ENCODE measurements around the gene CAPZA2. TPM values are rescaled to one million over a fixed set of nuclear protein-coding genes. Genes with fewer than 3 reads are reported as not detected.
A peak's percentile ranks its signal among the peaks of the same experiment; 100 is the strongest.

The CAPZA2 gene
- total RNA-seq, 1 experiment from 2014 or later = 173 TPM

DNA sequence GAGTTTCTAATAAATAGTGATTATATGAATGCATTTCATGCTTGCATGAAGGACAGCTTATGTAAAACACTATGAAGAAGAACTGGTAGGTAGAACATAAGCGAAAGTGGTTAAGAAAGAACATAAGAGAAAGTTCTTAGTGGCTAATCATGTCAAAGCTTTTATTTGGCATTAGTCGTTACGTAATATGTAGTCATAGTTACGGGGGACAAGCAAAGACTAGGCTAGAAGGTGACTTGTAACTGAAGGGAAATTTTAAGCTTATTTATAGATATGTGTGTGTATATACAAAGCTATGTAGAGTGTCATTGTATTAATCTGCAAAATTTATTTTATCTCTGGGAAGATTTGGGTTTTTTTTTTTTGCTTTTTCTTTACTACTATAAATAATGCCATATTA is 36.9 kb downstream of the CAPZA2 start:
- ChIA-PET CTCF (interaction anchor here (0.6 kb wide), 2 partner anchors 14 to 237 kb away, joined by 3 read pairs; no protein-coding TSS in a partner anchor), POLR2A (interaction anchor here (0.6 to 1.2 kb wide), 2 partner anchors 34 to 71 kb away, joined by 3 read pairs; no protein-coding TSS in a partner anchor)
- Mint-ChIP-seq H3K9me3 (ENCODE audit: unreplicated experiment) (no peaks in the 10 kb centered on the region), H3K4me3 (ENCODE audit: unreplicated experiment) (no peak overlapping the region), H3K36me3 (ENCODE audit: insufficient read depth, unreplicated experiment) (peaks cover 44% of the 10 kb centered on the region), H3K4me1 (ENCODE audit: insufficient read depth, unreplicated experiment) (peaks cover 13% of the 10 kb centered on the region), H3K27me3 (ENCODE audit: insufficient read depth, unreplicated experiment) (no peaks in the 10 kb centered on the region), H3K27ac (ENCODE audit: low read depth, unreplicated experiment) (no peak overlapping the region)
- intact Hi-C loops (cut with micrococcal nuclease) = no loop called here
- TF ChIP-seq, protein P1, sequence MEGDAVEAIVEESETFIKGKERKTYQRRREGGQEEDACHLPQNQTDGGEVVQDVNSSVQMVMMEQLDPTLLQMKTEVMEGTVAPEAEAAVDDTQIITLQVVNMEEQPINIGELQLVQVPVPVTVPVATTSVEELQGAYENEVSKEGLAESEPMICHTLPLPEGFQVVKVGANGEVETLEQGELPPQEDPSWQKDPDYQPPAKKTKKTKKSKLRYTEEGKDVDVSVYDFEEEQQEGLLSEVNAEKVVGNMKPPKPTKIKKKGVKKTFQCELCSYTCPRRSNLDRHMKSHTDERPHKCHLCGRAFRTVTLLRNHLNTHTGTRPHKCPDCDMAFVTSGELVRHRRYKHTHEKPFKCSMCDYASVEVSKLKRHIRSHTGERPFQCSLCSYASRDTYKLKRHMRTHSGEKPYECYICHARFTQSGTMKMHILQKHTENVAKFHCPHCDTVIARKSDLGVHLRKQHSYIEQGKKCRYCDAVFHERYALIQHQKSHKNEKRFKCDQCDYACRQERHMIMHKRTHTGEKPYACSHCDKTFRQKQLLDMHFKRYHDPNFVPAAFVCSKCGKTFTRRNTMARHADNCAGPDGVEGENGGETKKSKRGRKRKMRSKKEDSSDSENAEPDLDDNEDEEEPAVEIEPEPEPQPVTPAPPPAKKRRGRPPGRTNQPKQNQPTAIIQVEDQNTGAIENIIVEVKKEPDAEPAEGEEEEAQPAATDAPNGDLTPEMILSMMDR (IDR thresholded peaks at IDR 0.05; ENCODE audit: unreplicated experiment) = no peak
- peak; percentile 5 for DNase-seq (ENCODE audit: unreplicated experiment)
- TSS peak; percentile 4 for BruUV-seq (replicated peaks)

DNA sequence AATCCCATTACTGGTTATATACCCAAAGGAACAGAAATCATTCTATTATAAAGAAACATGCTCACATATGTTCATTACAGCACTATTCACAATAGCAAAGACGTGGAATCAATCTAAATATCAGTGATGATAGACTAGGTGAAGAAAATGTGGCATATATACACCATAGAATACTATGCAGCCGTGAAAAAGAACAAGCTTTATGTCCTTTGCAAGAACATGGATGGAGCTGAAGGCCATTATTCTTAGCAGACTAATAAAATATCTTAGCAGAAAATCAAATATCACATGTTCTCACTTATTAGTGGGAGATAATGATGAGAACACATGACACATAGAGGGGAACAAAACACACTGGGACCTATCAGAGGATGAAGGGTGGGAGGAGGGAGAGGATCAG is 38.8 kb downstream of the CAPZA2 start:
- intact Hi-C loops (cut with micrococcal nuclease) = no loop called here
- no TSS peak for BruUV-seq (replicated peaks)
- Mint-ChIP-seq H3K27ac (ENCODE audit: low read depth, unreplicated experiment) (no peak overlapping the region), H3K4me1 (ENCODE audit: insufficient read depth, unreplicated experiment) (peaks cover 13% of the 10 kb centered on the region), H3K27me3 (ENCODE audit: insufficient read depth, unreplicated experiment) (no peaks in the 10 kb centered on the region), H3K4me3 (ENCODE audit: unreplicated experiment) (no peak overlapping the region), H3K36me3 (ENCODE audit: insufficient read depth, unreplicated experiment) (peaks cover 53% of the 10 kb centered on the region), H3K9me3 (ENCODE audit: unreplicated experiment) (no peaks in the 10 kb centered on the region)
- DNase-seq (ENCODE audit: unreplicated experiment) = no peak
- TF ChIP-seq, protein P1 (IDR thresholded peaks at IDR 0.05; ENCODE audit: unreplicated experiment) = no peak
- CTCF ChIA-PET = no interaction called here
- POLR2A ChIA-PET = no interaction called here

DNA sequence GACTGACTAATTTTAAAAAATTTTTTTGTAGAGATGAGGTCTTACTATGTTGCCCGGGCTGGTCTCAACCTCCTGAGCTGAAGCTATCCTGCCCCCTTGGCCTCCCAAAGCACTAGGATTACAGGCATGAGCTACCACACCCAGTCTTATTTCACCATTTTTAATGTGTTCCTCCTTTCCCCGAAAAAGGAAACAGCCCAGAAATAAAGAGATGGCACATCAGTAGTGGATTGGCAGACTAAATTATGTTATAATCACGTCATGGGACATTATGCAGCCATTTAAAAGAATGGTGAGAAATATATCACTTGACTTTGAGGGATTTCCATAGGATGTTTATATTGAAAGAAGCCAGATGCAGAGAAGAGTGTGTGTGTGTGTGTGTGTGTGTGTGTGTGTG is 40.5 kb downstream of the CAPZA2 start:
- no TSS peak for BruUV-seq (replicated peaks)
- peaks cover 9% of the 10 kb centered on the region for H3K4me1 Mint-ChIP-seq (ENCODE audit: insufficient read depth, unreplicated experiment)
- POLR2A ChIA-PET = no interaction called here
- intact Hi-C loops (cut with micrococcal nuclease) = no loop called here
- TF ChIP-seq, protein P1 (IDR thresholded peaks at IDR 0.05; ENCODE audit: unreplicated experiment) = no peak
- H3K9me3 Mint-ChIP-seq (ENCODE audit: unreplicated experiment) = no peaks in the 10 kb centered on the region
- H3K36me3 Mint-ChIP-seq (ENCODE audit: insufficient read depth, unreplicated experiment) = peaks cover 63% of the 10 kb centered on the region
- H3K27ac Mint-ChIP-seq (ENCODE audit: low read depth, unreplicated experiment) = no peak overlapping the region
- no peak for DNase-seq (ENCODE audit: unreplicated experiment)
- H3K4me3 Mint-ChIP-seq (ENCODE audit: unreplicated experiment) = no peak overlapping the region
- H3K27me3 Mint-ChIP-seq (ENCODE audit: insufficient read depth, unreplicated experiment) = no peaks in the 10 kb centered on the region
- CTCF ChIA-PET = interaction anchor here (0.6 kb wide), 1 partner anchor 9 kb away, joined by 4 read pairs; no protein-coding TSS in a partner anchor

DNA sequence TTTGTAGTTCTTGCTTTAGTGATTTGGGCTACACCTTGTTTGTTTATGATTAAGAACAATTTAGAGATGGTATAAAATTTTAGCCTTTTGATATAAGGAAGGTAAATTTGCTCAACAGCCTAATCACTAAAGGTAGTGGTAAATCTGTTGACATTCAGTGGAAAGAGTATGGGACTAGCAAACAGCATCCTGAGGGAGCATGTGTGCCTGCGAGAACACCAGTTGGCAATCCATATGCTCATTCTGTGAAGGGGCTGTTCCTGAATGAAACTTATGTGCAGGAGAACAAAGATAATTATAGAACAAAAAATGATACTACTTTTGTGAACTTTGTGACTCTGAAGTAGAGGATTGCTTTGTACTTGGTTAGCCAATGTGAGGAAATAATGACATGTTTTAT is 44.0 kb downstream of the CAPZA2 start:
- Mint-ChIP-seq H3K4me1 (ENCODE audit: insufficient read depth, unreplicated experiment) (no peaks in the 10 kb centered on the region), H3K27me3 (ENCODE audit: insufficient read depth, unreplicated experiment) (no peaks in the 10 kb centered on the region), H3K4me3 (ENCODE audit: unreplicated experiment) (no peak overlapping the region), H3K27ac (ENCODE audit: low read depth, unreplicated experiment) (no peak overlapping the region), H3K9me3 (ENCODE audit: unreplicated experiment) (no peaks in the 10 kb centered on the region), H3K36me3 (ENCODE audit: insufficient read depth, unreplicated experiment) (peaks cover 70% of the 10 kb centered on the region)
- intact Hi-C loops (cut with micrococcal nuclease) = no loop called here
- POLR2A ChIA-PET = no interaction called here
- TF ChIP-seq, protein P1 (IDR thresholded peaks at IDR 0.05; ENCODE audit: unreplicated experiment) = no peak
- DNase-seq (ENCODE audit: unreplicated experiment) = no peak
- BruUV-seq (replicated peaks) = no TSS peak
- CTCF ChIA-PET = no interaction called here
